Measurements from ENCODE around the gene LRRC28.

The LRRC28 gene

DNA sequence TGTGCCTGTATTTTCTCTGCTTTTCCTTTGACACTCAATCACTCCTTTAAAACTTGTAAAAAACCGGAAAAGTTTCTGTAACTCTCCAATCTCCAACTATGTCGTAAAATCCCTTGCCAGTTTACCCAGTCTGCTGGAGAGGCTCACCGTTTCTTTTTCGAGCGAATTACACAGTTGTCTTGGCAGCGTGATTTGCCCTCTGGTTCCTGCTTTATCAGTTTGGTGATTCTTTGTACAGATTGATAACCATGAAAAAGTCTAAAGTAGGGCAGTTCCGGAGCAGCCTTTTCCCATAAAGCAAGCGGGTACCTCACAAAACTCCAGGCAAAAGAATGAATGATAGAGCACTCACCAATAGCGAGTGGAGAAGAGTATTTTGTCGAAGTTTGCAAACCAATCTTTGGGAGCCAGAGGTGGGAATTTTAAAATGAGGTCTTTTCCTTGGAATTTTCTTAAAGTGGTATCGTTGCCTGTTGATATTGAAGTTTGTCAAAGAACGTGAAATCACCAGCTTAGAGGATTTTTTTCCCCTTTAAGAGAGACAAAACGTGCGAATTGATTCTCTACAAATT, 1.9 kb upstream of the LRRC28 start, which contains the start of gene TTC23:
Gene TTC23, minus strand, starts transcription at position 312 of the 572 bp plus-strand sequence. CDS start 20,869 bp downstream, outside the sequence.
- peak; percentile 45 for DNase-seq (ENCODE audit: low read depth, low spot score)

DNA sequence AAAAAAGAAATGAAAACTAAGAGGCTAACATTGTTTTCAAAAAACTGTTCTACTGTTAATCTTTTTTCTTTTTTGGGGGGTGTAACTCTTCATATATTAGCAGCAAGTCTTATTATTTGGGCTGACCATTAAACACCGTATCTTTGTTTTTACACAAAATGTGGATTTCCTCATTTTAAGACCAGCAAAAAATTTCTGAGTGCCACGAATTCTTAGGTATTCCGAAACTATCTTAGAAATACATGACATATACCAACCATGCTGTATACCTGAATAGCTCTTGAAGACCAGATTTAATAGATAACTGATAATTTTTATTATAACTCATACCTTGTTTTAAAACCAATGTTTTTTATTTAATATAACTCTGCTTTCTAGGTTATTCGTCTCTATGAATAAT, 1.3 kb upstream of the LRRC28 start:
- no peak for DNase-seq (ENCODE audit: low read depth, low spot score)

DNA sequence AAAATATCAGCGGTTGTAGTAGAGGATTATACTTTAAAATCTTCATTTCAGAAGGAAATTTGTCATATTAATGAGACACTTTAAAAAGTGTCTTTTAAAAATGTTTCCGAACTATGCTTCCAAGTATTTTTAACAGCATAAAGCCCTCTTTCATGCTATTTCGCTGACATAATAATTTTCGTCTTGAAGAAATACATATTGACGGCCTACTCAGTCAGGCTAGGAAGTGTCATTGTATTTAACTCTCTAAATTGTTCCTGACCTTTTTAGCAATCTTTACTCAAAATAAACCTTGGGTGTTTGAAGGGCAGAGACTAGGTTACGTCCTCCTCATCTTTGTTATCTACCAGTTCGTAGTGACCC, 806 bp upstream of the LRRC28 start:
- no peak for DNase-seq (ENCODE audit: low read depth, low spot score)

DNA sequence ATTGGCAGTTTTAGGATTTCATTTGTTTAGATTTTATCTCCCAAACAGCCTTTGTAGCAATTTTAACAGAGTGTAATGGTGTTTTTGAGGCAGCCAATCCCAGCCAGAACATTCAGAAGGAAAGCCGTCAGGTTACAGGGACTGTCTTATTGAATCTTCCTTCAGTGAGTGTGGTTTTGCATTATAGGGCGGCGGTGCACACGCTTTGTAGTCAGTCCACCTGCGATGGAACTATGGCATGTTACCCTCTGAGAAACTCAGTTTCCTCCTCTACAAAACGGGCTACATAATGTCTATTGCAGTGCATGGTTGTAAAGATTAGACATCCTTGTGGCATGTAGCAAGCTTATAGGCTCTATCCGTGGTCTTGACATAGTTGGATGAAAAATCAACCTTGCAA, 1.0 kb downstream of the LRRC28 start:
- no peak for DNase-seq (ENCODE audit: low read depth, low spot score)

DNA sequence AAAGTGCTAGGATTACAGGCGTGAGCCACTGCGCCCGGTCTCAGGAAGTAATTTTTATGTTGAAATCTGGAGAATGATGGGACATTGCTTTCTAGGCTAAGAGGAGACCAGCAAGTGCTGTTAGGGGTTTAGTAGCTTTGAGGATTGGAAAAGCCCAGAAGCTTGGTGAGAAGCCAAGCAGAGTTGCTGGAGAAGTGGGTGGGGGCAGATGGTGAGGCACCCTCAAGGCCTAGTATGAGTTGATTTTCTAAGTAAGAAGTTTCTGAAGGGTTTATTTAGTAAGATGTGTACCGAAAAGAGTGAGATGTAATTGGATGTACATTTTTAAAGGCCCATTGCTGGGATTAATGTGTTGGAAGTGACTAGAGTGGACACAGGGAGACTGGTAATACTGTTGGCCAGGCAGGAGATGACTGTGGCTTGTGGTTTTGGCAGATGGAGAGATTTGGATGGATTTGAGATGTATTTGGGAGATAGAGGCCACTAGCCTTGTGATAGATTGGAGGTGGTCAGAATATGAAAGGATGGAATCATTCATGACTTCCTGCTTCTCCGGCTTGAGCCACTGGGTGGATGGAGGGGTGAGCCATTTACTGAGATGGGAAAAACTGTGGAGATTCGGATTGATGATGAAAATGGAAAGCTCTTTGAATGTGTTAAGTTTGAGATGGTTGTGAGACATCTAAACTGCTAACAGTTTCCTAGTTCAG, 2.3 kb downstream of the LRRC28 start:
- DNase-seq (ENCODE audit: low read depth, low spot score) = no peak

DNA sequence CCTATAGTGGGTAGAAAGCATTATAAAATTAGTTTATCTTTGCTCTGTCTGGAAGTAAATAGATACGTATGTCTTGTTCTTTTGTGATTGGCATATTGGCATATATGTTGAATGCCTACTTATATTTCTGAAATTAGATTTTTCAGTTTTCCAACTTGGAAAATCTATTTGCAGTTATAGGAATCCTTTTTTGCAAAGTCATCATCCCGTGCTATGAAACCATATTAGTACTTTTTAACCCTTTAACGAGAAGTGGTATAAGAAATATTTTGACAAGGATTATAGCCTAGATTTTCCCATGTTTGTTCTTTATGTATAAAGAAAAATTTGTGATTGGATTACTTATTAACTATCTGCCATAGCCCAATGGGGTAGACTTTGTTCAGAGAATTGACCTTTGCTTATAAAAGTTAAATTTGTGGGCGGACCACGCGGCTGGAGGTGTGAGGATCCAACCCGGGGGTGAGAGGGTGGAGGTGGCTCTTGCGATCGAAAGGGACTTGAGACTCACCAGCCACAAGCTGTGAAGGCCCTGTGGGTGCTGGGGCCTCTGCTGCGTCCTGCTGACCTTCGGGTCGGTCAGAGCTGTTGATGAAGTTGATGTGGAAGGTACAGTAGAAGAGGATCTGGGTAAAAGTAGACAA, 5.9 kb downstream of the LRRC28 start:
- DNase-seq (ENCODE audit: low read depth, low spot score) = no peak

DNA sequence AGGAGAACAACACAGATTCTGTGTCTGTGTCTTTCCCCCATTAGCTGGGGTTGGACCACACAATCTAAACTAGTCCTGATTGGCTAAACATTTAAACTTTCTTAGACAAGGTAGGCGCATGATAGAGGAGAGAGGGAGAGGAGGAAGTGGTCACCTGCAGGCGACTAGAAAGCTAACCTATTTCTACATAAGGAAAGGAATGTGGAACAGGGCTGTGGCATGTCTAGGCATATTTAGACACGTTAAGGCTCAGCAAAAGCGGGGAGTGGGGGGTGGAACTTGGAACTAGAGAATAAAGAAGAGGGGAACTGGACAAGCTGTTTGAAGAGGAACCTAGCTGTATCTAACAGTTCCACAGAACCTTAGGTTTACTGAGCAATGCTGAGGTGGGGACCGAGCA, 12.8 kb downstream of the LRRC28 start:
- no peak for DNase-seq (ENCODE audit: low read depth, low spot score)

DNA sequence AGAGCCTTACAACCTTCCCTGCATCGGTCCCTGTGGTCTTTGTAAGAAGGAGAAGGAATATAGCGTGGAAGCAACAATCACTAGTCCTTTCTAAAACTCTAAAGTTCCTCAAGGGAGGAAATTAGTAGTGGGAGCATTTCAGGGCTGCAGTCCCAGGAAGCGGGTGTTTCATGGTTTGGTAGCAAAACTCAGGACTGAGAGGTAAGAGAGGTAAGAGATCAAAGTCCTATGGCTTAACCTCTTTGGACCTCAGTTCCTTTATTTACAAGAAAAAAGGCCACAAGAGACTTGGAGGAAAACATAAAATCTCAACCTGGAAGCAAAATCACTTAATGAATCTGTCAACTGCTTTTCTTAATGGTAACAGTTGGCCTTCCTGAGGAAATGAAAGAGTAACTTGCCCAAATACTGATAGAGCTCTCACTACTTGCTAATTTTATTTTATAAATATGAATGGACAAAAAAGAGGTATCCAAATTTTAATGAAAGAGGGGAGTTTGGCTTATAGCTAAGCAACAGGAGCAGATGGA, 14.3 kb downstream of the LRRC28 start:
- no peak for DNase-seq (ENCODE audit: low read depth, low spot score)

DNA sequence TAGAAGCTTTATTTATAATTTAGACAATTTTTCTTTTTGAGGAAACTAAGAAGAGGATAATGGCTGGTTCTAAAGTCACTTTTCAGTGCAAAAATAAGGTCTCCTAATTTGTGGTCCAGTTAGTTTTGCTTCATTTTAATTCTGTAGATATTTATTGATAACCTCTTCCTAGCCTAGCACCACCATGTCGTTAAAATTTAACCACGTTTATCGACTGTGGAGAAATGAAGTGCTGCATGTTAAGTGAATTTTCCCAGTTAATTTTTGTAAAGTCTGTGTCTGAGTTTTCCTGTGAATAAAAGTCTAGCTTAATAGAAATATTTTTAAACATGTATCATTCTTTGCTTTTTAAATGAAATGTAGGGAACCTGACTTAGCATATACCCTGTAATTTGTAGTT, 16.7 kb downstream of the LRRC28 start:
- DNase-seq (ENCODE audit: low read depth, low spot score) = no peak

DNA sequence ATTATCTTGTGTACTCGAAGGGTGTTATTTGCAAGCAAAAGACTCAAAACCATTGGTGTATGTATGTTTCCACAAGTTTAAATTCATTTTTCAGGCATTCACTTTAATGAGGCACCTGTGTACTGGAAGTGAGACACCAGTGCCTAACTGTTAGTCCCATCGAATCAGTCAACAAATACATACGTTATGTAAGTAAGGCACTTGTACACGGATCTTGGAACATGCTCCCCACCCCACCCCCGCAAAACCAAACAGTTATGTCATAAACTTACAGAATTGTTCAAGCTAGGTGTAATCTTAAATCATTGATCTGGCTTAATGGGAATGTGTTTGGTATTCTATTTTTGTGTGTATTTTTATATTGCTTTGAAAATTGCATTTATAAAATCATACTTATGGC, 17.1 kb downstream of the LRRC28 start:
- no peak for DNase-seq (ENCODE audit: low read depth, low spot score)

DNA sequence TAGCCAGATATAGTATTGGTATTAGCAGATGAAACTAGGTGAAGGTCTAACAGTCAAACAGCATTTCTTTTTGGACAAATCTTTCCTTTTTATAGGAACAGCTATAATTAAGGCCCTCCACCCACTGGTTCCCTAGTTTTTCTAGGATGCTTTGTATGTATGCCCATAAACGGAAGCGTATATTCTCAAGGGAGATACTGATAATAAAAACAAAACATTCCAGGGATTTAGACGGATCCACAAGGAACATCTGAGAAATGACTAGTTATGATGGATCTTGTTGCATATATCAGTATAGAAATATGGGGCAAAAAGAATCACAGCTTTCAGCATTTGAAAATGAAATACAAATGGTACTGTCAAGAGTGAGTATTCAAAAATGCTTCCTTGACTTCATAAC, 22.5 kb downstream of the LRRC28 start:
- DNase-seq (ENCODE audit: low read depth, low spot score) = no peak

DNA sequence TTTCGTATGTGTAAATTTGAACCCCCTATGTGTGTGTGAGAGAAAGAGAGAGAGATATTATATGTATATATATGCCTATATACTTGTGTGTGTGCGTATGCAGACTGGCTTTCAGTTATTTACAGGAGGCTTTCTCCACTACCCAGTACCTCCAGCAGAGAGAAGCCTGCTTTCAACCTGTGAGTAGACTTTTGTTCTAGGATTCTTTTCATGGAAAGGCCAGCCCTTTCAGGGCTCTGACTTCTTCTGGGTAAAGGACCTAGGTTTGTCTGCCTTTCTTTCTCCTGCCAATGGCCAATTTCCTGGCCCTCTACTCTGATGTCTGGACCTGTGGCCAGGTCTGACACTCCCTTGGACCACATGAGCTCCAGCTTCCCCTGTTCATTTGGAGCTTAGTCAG, 23.8 kb downstream of the LRRC28 start:
- DNase-seq (ENCODE audit: low read depth, low spot score) = no peak

DNA sequence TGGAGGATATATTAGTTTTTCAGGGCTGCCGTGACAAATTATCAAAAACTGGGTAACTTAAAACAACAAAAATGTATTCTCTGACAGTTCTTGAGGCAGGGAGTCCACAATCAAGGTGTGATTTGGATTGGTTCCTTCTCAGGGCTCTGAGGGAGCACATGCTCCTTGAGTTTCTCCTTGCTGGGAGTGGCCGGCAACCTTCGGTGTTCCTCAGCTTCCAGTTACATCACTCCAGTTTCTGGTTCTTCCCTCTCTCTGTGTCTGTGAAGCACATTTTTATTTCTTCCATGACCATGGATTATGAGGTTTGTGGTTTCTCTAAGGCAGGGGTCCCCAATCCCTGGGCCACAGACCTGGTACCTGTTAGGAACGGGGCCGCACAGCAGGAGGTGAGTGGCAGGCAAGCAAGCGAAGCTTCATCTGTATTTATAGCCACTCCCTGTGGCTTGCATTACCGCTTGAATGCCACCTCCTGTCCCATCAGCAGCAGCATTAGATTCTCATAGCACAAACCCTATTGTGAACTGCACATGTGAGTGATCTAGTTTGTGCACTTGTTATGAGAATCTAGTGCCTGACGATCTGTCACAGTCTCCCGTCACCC, 24.3 kb downstream of the LRRC28 start:
- no peak for DNase-seq (ENCODE audit: low read depth, low spot score)

DNA sequence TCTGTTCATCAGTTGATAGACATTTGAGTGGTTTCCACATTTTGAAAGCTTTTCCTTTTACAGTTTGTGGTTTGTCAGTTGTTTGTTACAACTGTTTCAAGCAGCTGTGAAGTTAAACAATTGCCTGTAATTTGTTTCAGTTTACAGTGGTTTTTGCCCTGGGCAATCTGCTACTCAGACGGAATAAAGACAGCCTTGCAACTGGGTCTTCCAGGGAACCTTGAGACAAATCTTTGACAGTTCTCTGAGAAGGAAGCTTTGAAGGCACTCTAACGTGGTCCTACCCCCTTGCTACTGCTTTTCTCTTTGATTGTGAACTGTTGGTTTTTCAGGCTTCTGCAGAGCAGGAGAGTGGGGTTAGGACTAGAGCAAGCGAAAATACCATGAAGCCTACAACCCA, 28.0 kb downstream of the LRRC28 start:
- DNase-seq (ENCODE audit: low read depth, low spot score) = no peak

DNA sequence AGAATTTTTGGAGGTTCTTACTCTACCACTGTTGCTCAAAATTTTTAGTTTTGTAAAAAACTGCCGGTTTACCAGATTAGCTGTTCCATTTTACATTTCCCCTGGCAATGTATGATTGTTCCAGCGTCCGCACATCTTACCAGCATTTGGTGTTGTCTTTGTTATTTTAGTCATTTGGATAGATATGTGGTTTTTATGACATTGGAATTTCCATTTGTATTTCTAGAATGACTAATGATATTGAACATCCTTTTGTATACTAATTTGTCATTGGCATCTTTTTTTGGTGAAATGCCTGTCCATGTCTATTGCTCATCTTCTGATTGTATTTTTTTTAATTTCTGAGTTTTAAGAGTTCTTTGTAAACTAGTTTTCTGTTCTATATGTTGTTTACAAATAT, 28.5 kb downstream of the LRRC28 start:
- no peak for DNase-seq (ENCODE audit: low read depth, low spot score)

DNA sequence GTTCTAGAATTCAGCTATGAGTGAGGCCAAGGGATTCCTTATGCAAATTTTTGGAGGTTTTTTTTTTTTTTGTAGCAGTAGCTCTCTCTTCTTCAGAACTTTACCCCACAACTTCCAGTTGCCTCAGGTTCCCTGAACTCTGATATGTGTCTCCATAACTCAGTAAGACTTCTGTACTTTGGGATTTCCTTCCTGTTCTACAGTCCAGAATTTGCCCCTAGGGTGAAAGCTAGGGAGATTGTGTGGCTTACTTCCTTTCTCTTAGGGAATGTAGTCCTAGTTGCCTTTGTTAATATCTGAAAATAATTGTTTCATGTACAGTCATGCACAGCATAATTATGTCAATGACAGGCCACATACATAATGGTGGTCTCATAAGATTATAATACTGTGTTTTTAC, 30.8 kb downstream of the LRRC28 start:
- DNase-seq (ENCODE audit: low read depth, low spot score) = no peak

DNA sequence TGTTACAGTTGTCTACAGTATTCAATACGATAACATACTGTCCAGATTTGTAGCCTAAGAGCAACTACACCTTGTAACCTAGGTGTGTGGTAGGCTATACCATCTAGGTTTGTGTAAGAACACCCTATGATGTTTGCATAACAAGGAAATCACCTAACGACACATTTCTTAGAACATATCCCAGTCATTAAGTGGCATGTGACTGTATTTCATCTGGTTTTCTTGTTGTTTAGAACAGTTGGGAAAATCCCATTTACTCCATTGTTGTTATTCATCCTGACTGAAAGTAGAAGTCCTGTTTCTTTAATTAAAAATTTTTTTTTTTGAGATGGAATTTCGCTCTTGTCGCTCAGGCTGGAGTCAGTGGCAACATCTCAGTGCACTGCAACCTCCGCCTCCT, 31.3 kb downstream of the LRRC28 start:
- no peak for DNase-seq (ENCODE audit: low read depth, low spot score)

DNA sequence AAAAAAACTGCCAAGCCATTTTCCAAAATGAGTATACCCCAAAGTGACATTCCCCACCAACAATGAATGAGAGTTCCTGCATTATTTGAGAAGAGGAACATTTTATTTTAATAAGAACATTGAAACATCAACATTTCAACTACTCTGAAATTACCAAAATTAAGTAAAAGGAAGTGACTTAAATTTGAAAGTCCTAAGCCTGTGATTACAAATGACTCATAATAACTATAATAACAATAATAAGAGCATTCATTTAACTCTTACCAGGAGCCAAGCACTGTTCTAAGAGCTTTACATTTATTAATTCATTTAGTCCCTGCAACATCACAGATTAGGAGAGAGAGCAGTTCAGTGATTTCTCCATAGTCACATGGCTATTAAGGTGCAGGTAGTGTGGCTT, 32.4 kb downstream of the LRRC28 start:
- DNase-seq (ENCODE audit: low read depth, low spot score) = no peak

DNA sequence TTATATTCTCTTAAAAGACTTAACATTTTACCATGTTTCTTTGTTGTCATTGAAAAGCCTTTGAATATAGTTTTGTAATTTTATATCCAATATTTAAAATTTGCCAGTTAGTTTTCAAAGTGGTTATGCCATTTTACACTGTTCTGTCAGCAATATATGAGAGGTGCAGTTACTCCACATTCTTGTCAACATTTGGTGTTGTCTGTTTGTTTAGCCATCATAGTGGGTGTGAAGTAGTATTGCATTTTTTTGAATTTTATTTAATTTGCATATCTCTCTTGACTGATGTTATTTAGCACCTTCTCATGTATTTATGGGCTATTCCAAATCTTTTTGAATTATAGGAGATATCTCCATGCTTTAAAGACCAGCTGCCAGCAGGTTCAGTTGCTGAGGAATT, 40.4 kb downstream of the LRRC28 start:
- DNase-seq (ENCODE audit: low read depth, low spot score) = no peak

DNA sequence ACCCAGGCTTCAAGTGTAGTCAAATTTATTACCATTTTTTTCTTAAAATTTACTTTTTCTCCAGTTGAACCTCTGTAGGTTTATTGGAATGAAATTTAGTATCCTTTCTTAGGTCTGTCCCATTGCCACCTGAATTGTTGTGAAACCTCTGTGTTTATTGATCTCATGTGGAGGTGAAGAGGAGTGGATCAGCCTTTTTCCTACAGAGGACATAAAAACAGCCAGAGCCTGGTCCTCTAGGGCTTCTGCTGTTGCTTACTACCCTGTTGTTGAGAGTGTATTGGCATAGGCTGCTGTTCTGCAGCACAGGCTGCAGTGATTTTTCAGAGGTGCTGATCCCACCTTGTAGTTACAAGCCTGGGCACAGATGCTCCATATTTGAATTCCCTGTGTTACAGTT, 44.6 kb downstream of the LRRC28 start:
- DNase-seq (ENCODE audit: low read depth, low spot score) = no peak

DNA sequence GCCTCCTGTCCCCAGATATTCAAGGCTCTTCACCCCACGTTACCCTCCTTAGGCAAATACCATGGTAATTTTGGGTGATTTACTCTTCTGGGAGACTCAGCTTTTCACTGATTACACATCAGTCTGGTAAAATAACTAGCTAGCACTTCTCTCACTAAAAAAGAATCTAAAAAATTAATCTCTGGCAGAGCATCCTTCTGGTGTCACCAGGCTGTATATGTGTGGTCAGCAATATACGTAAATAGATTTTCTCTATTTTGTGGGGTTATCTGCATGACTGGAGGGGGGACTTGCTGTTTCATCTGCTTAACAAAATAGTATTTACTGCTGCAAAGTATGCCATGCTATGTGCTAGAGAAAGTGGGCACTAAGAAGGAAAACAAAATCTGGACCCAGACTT, 45.1 kb downstream of the LRRC28 start:
- DNase-seq (ENCODE audit: low read depth, low spot score) = no peak

DNA sequence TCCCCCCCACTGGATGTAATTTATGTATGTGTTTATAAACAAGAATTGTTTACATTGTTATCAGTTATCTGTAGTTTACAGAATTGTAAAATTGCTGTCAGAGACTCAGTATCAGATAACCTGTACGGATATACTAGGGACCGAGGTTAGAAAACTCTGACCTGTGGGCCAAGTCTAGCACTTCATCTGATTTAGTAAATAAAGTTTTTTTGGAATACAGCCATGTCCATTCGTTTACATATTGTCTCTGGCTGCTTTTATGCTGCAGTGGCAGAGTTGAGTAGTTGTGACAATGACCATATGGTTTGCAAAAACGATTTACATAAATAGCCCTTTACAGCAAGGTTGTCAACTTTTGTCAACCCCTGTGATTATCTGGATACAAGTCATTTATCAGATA, 52.6 kb downstream of the LRRC28 start:
- DNase-seq (ENCODE audit: low read depth, low spot score) = no peak
